Measurements from ENCODE around the gene CMKLR1. TPM values are rescaled to one million over a fixed set of nuclear protein-coding genes. Genes with fewer than 3 reads are reported as not detected.

The CMKLR1 gene
- polyA plus RNA-seq, 3 donors, result 7.5 to 11.6 (median 7.9) TPM

GRCh38 chr12:108302403-108303311 is 36.5 kb downstream of the CMKLR1 start:
- H3K27me3 ChIP-seq (ENCODE audit: control insufficient read depth in 2 of 2, insufficient read depth in 2 of 2, low read length in 2 of 2), result no peaks in the 10 kb centered on the region
- Mint-ChIP-seq H3K4me1 (peaks cover 64% of the 10 kb centered on the region), H3K27me3 (ENCODE audit: low read depth in 3 of 3) (peaks cover 10 to 15% (median 13%) of the 10 kb centered on the region in 3 donors), H3K4me3 (no peak overlapping the region), H3K9me3 (peaks cover 0 to 3% (median 0%) of the 10 kb centered on the region in 7 donors), H3K27ac (no peak overlapping the region), H3K36me3 (peaks cover 2 to 6% of the 10 kb centered on the region in 2 donors)
- H3K36me3 ChIP-seq (replicated peaks in 1 of 2; ENCODE audit: control insufficient read depth in 1 of 2, insufficient read depth in 2 of 2, low read length in 2 of 2), result no peaks in the 10 kb centered on the region
- intact Hi-C loops (cut with micrococcal nuclease), result no loop called here
- no peak for TF ChIP-seq CTCF (IDR thresholded peaks at IDR 0.05)
- H3K4me2 ChIP-seq (replicated peaks; ENCODE audit: extremely low read depth, low read length, poor library complexity, severe bottlenecking), result no peak overlapping the region
- 72% methylated on average over 13 of the region's 18 CpGs for WGBS (ENCODE audit: insufficient coverage)
- no peak for DNase-seq
- no peak overlapping the region for H3K9ac ChIP-seq (ENCODE audit: insufficient read depth, low read length, poor library complexity, severe bottlenecking)
- H3K4me3 ChIP-seq (replicated peaks in 1 of 3; ENCODE audit: low read depth in 2 of 3, low read length in 3 of 3), result no peak overlapping the region
- no peaks in the 10 kb centered on the region for H4K20me1 ChIP-seq (ENCODE audit: insufficient read depth, low read length)
- peaks cover 53 to 66% of the 10 kb centered on the region in 2 donors for H3K4me1 ChIP-seq (ENCODE audit: control insufficient read depth in 1 of 2, insufficient read depth in 2 of 2, low read length in 2 of 2)
- no peaks in the 10 kb centered on the region for H3K9me3 ChIP-seq (replicated peaks in 1 of 2; ENCODE audit: control insufficient read depth in 1 of 2, insufficient read depth in 1 of 2, low read length in 2 of 2)
- no peaks in the 10 kb centered on the region for H3K79me2 ChIP-seq (ENCODE audit: insufficient read depth, low read length)
- H2AFZ ChIP-seq (ENCODE audit: insufficient read depth, low read depth, low read length, poor library complexity, severe bottlenecking), result no peak overlapping the region
- H3K27ac ChIP-seq (ENCODE audit: low read depth in 1 of 2, low read length in 2 of 2), result no peak overlapping the region

GRCh38 chr12:108302016-108302402 is 37.1 kb downstream of the CMKLR1 start:
- no peaks in the 10 kb centered on the region for H3K36me3 ChIP-seq (replicated peaks in 1 of 2; ENCODE audit: control insufficient read depth in 1 of 2, insufficient read depth in 2 of 2, low read length in 2 of 2)
- no peak overlapping the region for H3K9ac ChIP-seq (ENCODE audit: insufficient read depth, low read length, poor library complexity, severe bottlenecking)
- peaks cover 0 to 3% (median 0%) of the 10 kb centered on the region in 7 donors for H3K9me3 Mint-ChIP-seq
- H3K4me1 ChIP-seq (ENCODE audit: control insufficient read depth in 1 of 2, insufficient read depth in 2 of 2, low read length in 2 of 2), result peaks cover 55 to 66% of the 10 kb centered on the region in 2 donors
- H4K20me1 ChIP-seq (ENCODE audit: insufficient read depth, low read length), result no peaks in the 10 kb centered on the region
- H3K27me3 ChIP-seq (ENCODE audit: control insufficient read depth in 2 of 2, insufficient read depth in 2 of 2, low read length in 2 of 2), result no peaks in the 10 kb centered on the region
- H3K9me3 ChIP-seq (replicated peaks in 1 of 2; ENCODE audit: control insufficient read depth in 1 of 2, insufficient read depth in 1 of 2, low read length in 2 of 2), result no peaks in the 10 kb centered on the region
- 73% methylated on average over 5 of the region's 6 CpGs for WGBS (ENCODE audit: insufficient coverage)
- H3K4me2 ChIP-seq (replicated peaks; ENCODE audit: extremely low read depth, low read length, poor library complexity, severe bottlenecking), result no peak overlapping the region
- H3K27me3 Mint-ChIP-seq (ENCODE audit: low read depth in 3 of 3), result peaks cover 10 to 15% (median 13%) of the 10 kb centered on the region in 3 donors
- no peak for TF ChIP-seq CTCF (IDR thresholded peaks at IDR 0.05)
- H3K27ac ChIP-seq (ENCODE audit: low read depth in 1 of 2, low read length in 2 of 2), result no peak overlapping the region
- no peaks in the 10 kb centered on the region for H3K79me2 ChIP-seq (ENCODE audit: insufficient read depth, low read length)
- H3K36me3 Mint-ChIP-seq, result peaks cover 4 to 5% of the 10 kb centered on the region in 2 donors
- DNase-seq, result no peak
- intact Hi-C loops (cut with micrococcal nuclease), result no loop called here
- H3K4me3 ChIP-seq (replicated peaks in 1 of 3; ENCODE audit: low read depth in 2 of 3, low read length in 3 of 3), result no peak overlapping the region
- H3K4me1 Mint-ChIP-seq, result peaks cover 66% of the 10 kb centered on the region
- H3K27ac Mint-ChIP-seq, result no peak overlapping the region
- no peak overlapping the region for H3K4me3 Mint-ChIP-seq
- H2AFZ ChIP-seq (ENCODE audit: insufficient read depth, low read depth, low read length, poor library complexity, severe bottlenecking), result no peak overlapping the region
